ENCODE results near the gene CAPN15.
"Not testable (repeated sequence)": the region's sequence is repeated elsewhere in the genome, so short reads cannot be mapped to it uniquely, and the experiment has no call there.

The CAPN15 gene

GRCh38 chr16:592518-593306 lies 65.2 kb downstream of the CAPN15 start:
- no peak for DNase-seq

- no peak for DNase-seq
Measured at GRCh38 chr16:593406-593805, 65.9 kb downstream of the CAPN15 start.

- DNase-seq = no peak
Measured at GRCh38 chr16:593807-594206, 66.3 kb downstream of the CAPN15 start.

GRCh38 chr16:595094-595528 lies 67.6 kb downstream of the CAPN15 start:
- no peak for DNase-seq

GRCh38 chr16:595942-596735 lies 68.6 kb downstream of the CAPN15 start:
- no peak for DNase-seq

GRCh38 chr16:596736-597060 lies 69.2 kb downstream of the CAPN15 start:
- DNase-seq = no peak

GRCh38 chr16:597655-598054 lies 70.1 kb downstream of the CAPN15 start:
- DNase-seq = not testable (repeated sequence)

GRCh38 chr16:598823-599739 lies 71.6 kb downstream of the CAPN15 start:
- DNase-seq = no peak

GRCh38 chr16:600781-601180 lies 73.3 kb downstream of the CAPN15 start:
- no peak for DNase-seq

GRCh38 chr16:603933-604332 lies 76.4 kb downstream of the CAPN15 start:
- DNase-seq = no peak

Data from T-helper 1 cell (primary cell).